AG04449 (cell line): ENCODE measurements around the gene HRH3.
A peak's percentile ranks its signal among the peaks of the same experiment; 100 is the strongest.

ENCODE experiments used
- CTCF ChIA-PET: fragments of 350-600 bp; formaldehyde crosslinking; extraction: SDS; loops from one replicate; lab custom pipeline; 2021; ENCODE audit warnings: antibody characterized with exemption; lab: Yijun Ruan, JAX
- POLR2A ChIA-PET: fragments of 400-600, 350-600 bp; formaldehyde crosslinking; extraction: SDS; loops from one replicate; lab custom pipeline; 2020; ENCODE audit warnings: antibody characterized with exemption, inconsistent platforms; lab: Yijun Ruan, JAX
- DNase-seq: peaks from one replicate; pipeline ENCODE4 v3.0.0-alpha.2; 2010; ENCODE audit warnings: low read depth, low spot score
- H3K4me3 ChIP-seq: 2 replicates; pipeline ENCODE4 v1.5.1; 2011; ENCODE audit warnings: low read depth, mild to moderate bottlenecking, control low read depth, low read length
- TF ChIP-seq, protein P1 (sequence below): IDR thresholded peaks from one replicate; pipeline ENCODE4 v1.5.1; 2011; ENCODE audit warnings: mild to moderate bottlenecking, moderate library complexity, low read length, control low read depth, inconsistent platforms; ENCODE audit not compliant: insufficient read depth; ENCODE audit errors: missing control alignments

HRH3 gene

DNA sequence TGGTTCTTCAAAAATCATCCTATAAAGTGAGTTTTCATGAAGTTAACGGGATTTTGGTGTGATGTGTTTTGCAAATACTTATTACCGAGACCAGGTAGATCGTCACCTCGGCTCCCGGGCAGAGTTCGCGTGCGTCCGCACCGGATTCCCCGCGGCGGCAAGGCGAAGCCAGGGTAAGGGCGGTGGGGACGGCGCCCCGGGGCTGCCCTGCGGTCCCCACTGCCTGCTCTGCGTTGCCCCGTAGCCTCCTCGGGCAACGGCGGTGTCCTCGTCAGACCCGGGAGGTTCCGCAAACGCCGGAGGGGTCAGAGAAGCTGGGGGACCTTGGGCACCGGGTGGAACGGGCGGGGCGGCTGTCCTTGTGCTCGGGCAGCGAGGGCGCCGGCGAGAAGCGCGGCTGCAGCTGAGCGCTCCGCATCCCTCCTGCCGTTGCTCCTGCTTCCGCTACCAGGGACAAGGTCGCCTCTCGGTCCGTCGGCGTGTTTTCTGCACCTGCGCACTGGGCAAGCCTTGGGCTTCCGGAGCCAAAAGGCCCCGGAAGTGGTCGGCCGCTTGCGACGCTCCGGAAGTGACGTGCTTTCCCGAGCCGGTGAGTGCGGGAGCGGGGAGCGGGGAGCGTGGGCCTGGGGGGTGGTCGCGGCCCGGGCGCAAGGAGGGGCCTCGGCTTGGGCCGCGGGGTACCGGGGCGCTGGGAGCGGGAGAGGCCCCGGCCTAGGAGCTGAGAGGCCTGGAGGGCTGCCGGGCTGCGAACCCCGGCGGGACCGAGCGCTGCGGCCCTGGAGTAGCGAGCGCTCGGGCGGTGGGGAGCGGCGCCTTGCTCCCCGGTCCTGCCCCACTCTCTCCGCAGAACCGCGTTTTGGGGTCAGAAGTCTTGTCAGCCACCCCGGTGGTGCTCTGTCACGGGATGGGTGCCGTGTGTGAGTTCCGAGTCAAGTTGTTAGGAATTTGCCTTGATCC is 37.3 kb downstream of the HRH3 start, which contains the start of gene MTG2:
MTG2 (plus strand) TSS at position 560 of the 957 bp plus-strand sequence. CDS start 10,393 bp downstream, outside the sequence.
- TF ChIP-seq, protein P1, sequence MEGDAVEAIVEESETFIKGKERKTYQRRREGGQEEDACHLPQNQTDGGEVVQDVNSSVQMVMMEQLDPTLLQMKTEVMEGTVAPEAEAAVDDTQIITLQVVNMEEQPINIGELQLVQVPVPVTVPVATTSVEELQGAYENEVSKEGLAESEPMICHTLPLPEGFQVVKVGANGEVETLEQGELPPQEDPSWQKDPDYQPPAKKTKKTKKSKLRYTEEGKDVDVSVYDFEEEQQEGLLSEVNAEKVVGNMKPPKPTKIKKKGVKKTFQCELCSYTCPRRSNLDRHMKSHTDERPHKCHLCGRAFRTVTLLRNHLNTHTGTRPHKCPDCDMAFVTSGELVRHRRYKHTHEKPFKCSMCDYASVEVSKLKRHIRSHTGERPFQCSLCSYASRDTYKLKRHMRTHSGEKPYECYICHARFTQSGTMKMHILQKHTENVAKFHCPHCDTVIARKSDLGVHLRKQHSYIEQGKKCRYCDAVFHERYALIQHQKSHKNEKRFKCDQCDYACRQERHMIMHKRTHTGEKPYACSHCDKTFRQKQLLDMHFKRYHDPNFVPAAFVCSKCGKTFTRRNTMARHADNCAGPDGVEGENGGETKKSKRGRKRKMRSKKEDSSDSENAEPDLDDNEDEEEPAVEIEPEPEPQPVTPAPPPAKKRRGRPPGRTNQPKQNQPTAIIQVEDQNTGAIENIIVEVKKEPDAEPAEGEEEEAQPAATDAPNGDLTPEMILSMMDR, result no peak
- POLR2A ChIA-PET, result interaction anchor here (0.7 kb wide), 1 partner anchor 164 kb away, joined by 3 read pairs; no protein-coding TSS in a partner anchor
- CTCF ChIA-PET, result no interaction called here
- DNase-seq, result peak; percentile 47
- H3K4me3 ChIP-seq, result peak within 1 kb of the TSS; percentile 94

DNA sequence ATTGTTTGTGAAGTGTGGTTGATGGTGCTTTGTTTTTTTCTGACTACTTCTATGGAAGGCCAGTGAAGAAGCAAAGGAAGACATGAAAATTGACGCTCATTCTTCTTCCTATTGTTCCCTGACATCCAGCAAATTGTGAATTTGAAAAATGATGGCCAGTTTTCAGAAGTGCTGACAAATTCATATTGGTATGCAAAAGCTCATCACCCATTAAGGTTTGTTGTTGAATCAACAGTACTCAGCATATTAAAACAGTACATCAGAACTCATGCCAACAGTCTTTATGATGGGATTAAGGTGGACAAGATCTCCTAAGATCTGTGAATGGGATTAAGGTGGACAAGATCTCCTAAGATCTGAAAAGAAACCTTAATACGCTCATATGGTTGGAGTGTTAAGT is 38.3 kb downstream of the HRH3 start:
- TF ChIP-seq, protein P1, result no peak
- DNase-seq, result no peak
- POLR2A ChIA-PET, result no interaction called here
- peak overlapping the region; percentile 94 for H3K4me3 ChIP-seq
- CTCF ChIA-PET, result no interaction called here

DNA sequence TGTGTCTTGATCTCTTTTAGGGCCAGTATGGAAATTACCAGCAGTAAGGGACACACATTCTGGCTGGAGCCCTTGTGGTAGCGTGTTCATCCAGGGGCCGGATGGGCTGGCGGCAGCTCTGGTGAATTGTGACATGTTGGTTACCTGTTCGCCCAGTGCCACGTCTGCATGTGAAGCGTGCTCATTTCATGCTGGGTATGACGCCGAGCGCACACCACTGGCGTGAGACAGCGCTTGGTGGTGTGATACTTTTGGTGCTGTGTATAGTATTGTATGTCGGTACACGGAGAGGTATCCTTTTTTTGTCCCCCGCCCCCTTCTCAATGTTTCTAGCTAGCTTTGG is 40.9 kb downstream of the HRH3 start:
- ChIA-PET POLR2A (no interaction called here), CTCF (no interaction called here)
- no peak for DNase-seq
- TF ChIP-seq, protein P1, result no peak
- no peak overlapping the region for H3K4me3 ChIP-seq

DNA sequence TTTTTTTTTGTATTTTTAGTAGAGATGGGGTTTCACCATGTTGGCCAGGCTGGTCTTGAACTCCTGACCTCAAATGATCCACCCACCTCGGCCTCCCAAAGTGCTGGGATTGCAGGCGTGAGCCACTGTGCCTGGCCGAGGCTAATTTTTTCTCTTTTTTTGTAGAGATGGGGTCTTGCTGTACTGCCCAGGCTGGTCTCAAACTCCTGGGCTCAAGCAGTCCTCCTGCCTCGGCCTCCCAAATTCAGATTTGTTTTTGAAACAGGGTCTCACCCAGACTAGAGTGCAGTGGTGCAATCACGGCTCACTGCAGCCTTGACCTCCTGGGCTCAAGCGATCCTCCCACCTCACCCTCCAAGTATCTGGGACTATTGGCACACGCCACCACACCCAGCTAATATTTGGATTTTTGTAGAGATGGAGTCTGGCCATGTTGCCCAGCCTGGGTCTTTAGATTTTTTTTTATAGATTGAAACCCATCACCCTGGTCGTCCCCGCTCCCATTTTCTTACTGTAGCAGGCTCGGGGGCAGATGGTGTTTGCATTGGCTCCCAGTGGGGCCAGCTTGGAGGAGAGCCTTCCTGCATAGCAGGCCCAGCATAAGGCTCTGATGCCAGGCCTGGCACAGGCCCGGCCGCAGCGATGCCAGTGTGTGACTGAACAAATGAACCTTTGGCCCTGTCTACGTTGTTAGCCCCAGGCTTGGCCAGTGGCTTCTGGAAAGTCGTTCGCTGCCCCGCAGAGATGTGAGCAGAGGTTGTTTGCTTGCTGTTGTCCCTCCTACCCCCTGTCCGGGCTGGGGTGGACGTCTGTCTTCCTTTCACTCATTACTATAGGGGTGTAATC is 41.5 kb downstream of the HRH3 start:
- TF ChIP-seq, protein P1, result no peak
- CTCF ChIA-PET, result interaction anchor here (1.3 kb wide), 1 partner anchor 168 kb away, joined by 3 read pairs; no protein-coding TSS in a partner anchor
- no peak for DNase-seq
- POLR2A ChIA-PET, result no interaction called here
- no peak overlapping the region for H3K4me3 ChIP-seq

DNA sequence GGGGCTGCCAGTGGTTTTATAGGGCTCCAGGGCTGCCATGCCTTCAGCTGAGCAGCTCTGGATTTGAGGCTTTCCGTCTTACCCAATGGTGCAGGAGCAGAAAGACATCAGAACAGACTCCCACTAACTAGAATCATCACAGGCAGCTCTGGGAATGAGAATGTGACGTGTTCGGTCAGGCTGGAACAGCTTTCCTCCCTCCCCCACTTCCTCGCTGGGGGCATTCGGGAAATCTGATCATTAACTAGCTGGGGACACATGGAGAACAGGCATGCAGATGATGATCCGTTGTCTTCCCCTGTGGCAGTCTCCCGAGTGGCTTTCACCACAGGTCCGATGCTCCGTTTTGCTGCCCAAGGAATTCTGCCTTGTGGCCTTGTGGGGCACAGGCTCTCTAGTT is 42.8 kb downstream of the HRH3 start:
- no peak overlapping the region for H3K4me3 ChIP-seq
- DNase-seq, result no peak
- TF ChIP-seq, protein P1, result no peak
- CTCF ChIA-PET, result interaction anchor here (1.3 kb wide), 1 partner anchor 166 kb away, joined by 3 read pairs; no protein-coding TSS in a partner anchor
- POLR2A ChIA-PET, result no interaction called here
